Measurements from ENCODE around the gene HIPK2.

DNA sequence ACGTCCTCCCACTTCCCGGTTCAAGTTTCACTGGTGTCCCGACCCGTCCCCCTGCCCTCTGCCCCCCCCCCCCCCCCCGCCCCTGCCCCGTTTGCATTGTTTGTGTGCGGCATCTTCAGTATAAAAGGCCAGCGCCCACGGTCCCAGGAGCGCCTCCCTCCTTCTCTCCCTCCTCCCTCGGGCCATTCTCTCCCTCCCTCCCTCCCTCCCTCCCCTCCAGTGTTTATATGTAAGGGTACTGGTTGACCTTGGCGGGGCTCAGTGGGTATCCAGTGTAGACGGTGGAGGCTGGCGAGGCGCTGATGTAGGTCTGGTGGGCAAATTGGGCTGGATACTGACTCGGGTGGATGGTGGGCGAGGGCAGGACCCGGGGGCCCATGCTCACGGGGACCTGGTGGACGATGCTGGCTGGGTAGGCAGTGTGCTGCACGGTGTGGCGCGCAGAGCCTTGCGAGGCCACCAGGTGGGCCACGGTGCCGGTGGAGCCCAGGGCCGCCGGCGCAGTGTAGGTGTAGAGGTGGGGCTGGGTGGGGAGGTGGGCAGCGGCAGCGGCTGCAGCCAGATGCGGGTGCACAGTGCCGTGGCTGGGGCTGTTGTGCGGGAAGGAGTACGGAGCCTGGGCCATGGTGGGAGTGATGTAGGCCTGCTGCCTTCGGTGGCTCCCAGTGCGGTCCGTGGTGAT lies 205.0 kb downstream of the HIPK2 start:
- TF ChIP-seq, protein P1, sequence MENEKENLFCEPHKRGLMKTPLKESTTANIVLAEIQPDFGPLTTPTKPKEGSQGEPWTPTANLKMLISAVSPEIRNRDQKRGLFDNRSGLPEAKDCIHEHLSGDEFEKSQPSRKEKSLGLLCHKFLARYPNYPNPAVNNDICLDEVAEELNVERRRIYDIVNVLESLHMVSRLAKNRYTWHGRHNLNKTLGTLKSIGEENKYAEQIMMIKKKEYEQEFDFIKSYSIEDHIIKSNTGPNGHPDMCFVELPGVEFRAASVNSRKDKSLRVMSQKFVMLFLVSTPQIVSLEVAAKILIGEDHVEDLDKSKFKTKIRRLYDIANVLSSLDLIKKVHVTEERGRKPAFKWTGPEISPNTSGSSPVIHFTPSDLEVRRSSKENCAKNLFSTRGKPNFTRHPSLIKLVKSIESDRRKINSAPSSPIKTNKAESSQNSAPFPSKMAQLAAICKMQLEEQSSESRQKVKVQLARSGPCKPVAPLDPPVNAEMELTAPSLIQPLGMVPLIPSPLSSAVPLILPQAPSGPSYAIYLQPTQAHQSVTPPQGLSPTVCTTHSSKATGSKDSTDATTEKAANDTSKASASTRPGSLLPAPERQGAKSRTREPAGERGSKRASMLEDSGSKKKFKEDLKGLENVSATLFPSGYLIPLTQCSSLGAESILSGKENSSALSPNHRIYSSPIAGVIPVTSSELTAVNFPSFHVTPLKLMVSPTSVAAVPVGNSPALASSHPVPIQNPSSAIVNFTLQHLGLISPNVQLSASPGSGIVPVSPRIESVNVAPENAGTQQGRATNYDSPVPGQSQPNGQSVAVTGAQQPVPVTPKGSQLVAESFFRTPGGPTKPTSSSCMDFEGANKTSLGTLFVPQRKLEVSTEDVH (IDR thresholded peaks at IDR 0.05; ENCODE audit: low read depth, partially characterized antibody), result no peak
- no peak for TF ChIP-seq BACH1 (IDR thresholded peaks at IDR 0.05; ENCODE audit: borderline replicate concordance)
- TF ChIP-seq, protein P2, sequence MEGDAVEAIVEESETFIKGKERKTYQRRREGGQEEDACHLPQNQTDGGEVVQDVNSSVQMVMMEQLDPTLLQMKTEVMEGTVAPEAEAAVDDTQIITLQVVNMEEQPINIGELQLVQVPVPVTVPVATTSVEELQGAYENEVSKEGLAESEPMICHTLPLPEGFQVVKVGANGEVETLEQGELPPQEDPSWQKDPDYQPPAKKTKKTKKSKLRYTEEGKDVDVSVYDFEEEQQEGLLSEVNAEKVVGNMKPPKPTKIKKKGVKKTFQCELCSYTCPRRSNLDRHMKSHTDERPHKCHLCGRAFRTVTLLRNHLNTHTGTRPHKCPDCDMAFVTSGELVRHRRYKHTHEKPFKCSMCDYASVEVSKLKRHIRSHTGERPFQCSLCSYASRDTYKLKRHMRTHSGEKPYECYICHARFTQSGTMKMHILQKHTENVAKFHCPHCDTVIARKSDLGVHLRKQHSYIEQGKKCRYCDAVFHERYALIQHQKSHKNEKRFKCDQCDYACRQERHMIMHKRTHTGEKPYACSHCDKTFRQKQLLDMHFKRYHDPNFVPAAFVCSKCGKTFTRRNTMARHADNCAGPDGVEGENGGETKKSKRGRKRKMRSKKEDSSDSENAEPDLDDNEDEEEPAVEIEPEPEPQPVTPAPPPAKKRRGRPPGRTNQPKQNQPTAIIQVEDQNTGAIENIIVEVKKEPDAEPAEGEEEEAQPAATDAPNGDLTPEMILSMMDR (IDR thresholded peaks at IDR 0.05 in 2 of 3, conservative IDR thresholded peaks at IDR 0.05 in 1 of 3; ENCODE audit: control insufficient read depth in 2 of 3, extremely low read depth in 1 of 3, insufficient read depth in 1 of 3, low read depth in 3 of 3, low read length in 3 of 3), result no peak
- no peak for TF ChIP-seq ASH2L (IDR thresholded peaks at IDR 0.05; ENCODE audit: borderline replicate concordance, low read depth)
- TF ChIP-seq STAT1 (conservative IDR thresholded peaks at IDR 0.05), result no peak
- TF ChIP-seq POLR2AphosphoS5 (IDR thresholded peaks at IDR 0.05; ENCODE audit: low read length), result no peak
- no peak for TF ChIP-seq NRF1 (conservative IDR thresholded peaks at IDR 0.05; ENCODE audit: low read depth, low read length)
- no peak for TF ChIP-seq CEBPB (IDR thresholded peaks at IDR 0.05; ENCODE audit: borderline replicate concordance in 1 of 2, low read depth in 2 of 2, low read length in 2 of 2)
- TF ChIP-seq, protein P3, sequence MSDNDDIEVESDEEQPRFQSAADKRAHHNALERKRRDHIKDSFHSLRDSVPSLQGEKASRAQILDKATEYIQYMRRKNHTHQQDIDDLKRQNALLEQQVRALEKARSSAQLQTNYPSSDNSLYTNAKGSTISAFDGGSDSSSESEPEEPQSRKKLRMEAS (IDR thresholded peaks at IDR 0.05; ENCODE audit: low read depth, low read length), result no peak
- no peak for TF ChIP-seq SMAD1 (IDR thresholded peaks at IDR 0.05; ENCODE audit: low read depth, partially characterized antibody)
- no peak for TF ChIP-seq NR2F1 (conservative IDR thresholded peaks at IDR 0.05)
- TF ChIP-seq SREBF2 (IDR thresholded peaks at IDR 0.05; ENCODE audit: low read length), result no peak
- no peak for TF ChIP-seq JUND (IDR thresholded peaks at IDR 0.05; ENCODE audit: low read depth, low read length)

Data from GM12878 (cell line).